Parathyroid adenoma (tissue), 2 donors: ENCODE data around the gene CMTM8.
A peak's percentile ranks its signal among the peaks of the same experiment; 100 is the strongest.

Experiments used
- H2AFZ ChIP-seq: fragments of 300-600 bp; sonication (generic); one replicate; pipeline ENCODE4 v1.7.0; 2017; ENCODE audit warnings: antibody characterized with exemption, mild to moderate bottlenecking
- H3K27ac ChIP-seq: fragments of 300-600 bp; sonication (generic); one replicate; pipeline ENCODE4 v1.7.0; 2017
- H3K27me3 ChIP-seq: fragments of 300-600 bp; sonication (generic); one replicate; pipeline ENCODE4 v1.7.0; 2017; ENCODE audit warnings: low read length; ENCODE audit not compliant: control insufficient read depth, insufficient read depth
- H3K36me3 ChIP-seq: fragments of 300-600 bp; sonication (generic); one replicate; pipeline ENCODE4 v1.7.0; 2017; ENCODE audit warnings: low read length; ENCODE audit not compliant: control insufficient read depth, insufficient read depth
- H3K4me1 ChIP-seq: fragments of 300-600 bp; sonication (generic); one replicate; pipeline ENCODE4 v1.7.0; 2017; ENCODE audit warnings: control low read depth
- H3K4me2 ChIP-seq: fragments of 300-600 bp; sonication (generic); one replicate; pipeline ENCODE4 v1.7.0; 2017; ENCODE audit warnings: low read length
- H3K4me3 ChIP-seq: fragments of 300-600 bp; sonication (generic); one replicate; pipeline ENCODE4 v1.7.0; 2017; ENCODE audit warnings: low read depth, low read length
- H3K79me2 ChIP-seq: fragments of 300-600 bp; sonication (generic); one replicate; pipeline ENCODE4 v1.7.0; 2017; ENCODE audit warnings: control low read depth
- H3K9ac ChIP-seq: fragments of 300-600 bp; sonication (generic); one replicate; pipeline ENCODE4 v1.7.0; 2017; ENCODE audit warnings: mild to moderate bottlenecking
- H3K9me3 ChIP-seq: fragments of 300-600 bp; sonication (generic); one replicate; pipeline ENCODE4 v1.7.0; 2017; ENCODE audit warnings: low read length; ENCODE audit not compliant: control insufficient read depth
- CTCF ChIP-seq: fragments of 300-600 bp; sonication (generic); IDR thresholded peaks from one replicate; pipeline ENCODE4 v1.7.0; 2017; ENCODE audit warnings: antibody characterized with exemption, mild to moderate bottlenecking
- donor health status: primary hyperparathyroidism.

Gene CMTM8

GRCh38 chr3:32391643-32392535 is 153.4 kb downstream of the CMTM8 start, which contains the start of gene CMTM7:
Gene CMTM7, plus strand, starts transcription at chr3:32391853. Its CDS starts 54 bp downstream, at chr3:32391907.
- Histone ChIP-seq H3K79me2 (no peaks in the 10 kb centered on the region), H3K4me2 (peak within 1 kb of the TSS; percentile 81), H3K9ac (peak within 1 kb of the TSS; percentile 46), H3K9me3 (no peaks in the 10 kb centered on the region), H3K4me1 (peaks cover 5% of the 10 kb centered on the region), H2AFZ (peak within 1 kb of the TSS; percentile 97), H3K36me3 (no peaks in the 10 kb centered on the region), H3K4me3 (peak within 1 kb of the TSS; percentile 72), H3K27me3 (no peaks in the 10 kb centered on the region), H3K27ac (peak within 1 kb of the TSS; percentile 27)
- no peak for TF ChIP-seq CTCF

GRCh38 chr3:32392536-32393302 is 154.2 kb downstream of the CMTM8 start:
- no peaks in the 10 kb centered on the region for H3K27me3 ChIP-seq
- peak overlapping the region; percentile 72 for H3K4me3 ChIP-seq
- no peak overlapping the region for H3K9ac ChIP-seq
- H3K4me1 ChIP-seq = peaks cover 5% of the 10 kb centered on the region
- H3K36me3 ChIP-seq = no peaks in the 10 kb centered on the region
- no peaks in the 10 kb centered on the region for H3K9me3 ChIP-seq
- peak overlapping the region; percentile 81 for H3K4me2 ChIP-seq
- H3K27ac ChIP-seq = peak overlapping the region; percentile 21
- H2AFZ ChIP-seq = peak overlapping the region; percentile 97
- no peak for TF ChIP-seq CTCF
- no peaks in the 10 kb centered on the region for H3K79me2 ChIP-seq

GRCh38 chr3:32395496-32395895 is 157.0 kb downstream of the CMTM8 start:
- Histone ChIP-seq H3K36me3 (no peaks in the 10 kb centered on the region), H3K9ac (no peak overlapping the region), H3K9me3 (no peaks in the 10 kb centered on the region), H2AFZ (no peak overlapping the region), H3K4me2 (no peak overlapping the region), H3K27me3 (no peaks in the 10 kb centered on the region), H3K79me2 (no peaks in the 10 kb centered on the region), H3K4me3 (no peak overlapping the region), H3K27ac (no peak overlapping the region), H3K4me1 (peaks cover 5% of the 10 kb centered on the region)
- no peak for TF ChIP-seq CTCF

GRCh38 chr3:32397941-32398340 is 159.5 kb downstream of the CMTM8 start:
- H3K27me3 ChIP-seq = no peaks in the 10 kb centered on the region
- no peaks in the 10 kb centered on the region for H3K79me2 ChIP-seq
- H3K27ac ChIP-seq = no peak overlapping the region
- H3K4me2 ChIP-seq = no peak overlapping the region
- no peak overlapping the region for H3K4me3 ChIP-seq
- no peak overlapping the region for H3K9ac ChIP-seq
- no peaks in the 10 kb centered on the region for H3K4me1 ChIP-seq
- no peak for TF ChIP-seq CTCF
- no peaks in the 10 kb centered on the region for H3K36me3 ChIP-seq
- H3K9me3 ChIP-seq = no peaks in the 10 kb centered on the region
- no peak overlapping the region for H2AFZ ChIP-seq
